ENCODE results near the gene WDR3. TPM values are rescaled to one million over a fixed set of nuclear protein-coding genes. Genes with fewer than 3 reads are reported as not detected.

The WDR3 gene
- total and polyA plus RNA-seq, 8 donors, result 16.0 to 31.8 (median 28.4) TPM

DNA sequence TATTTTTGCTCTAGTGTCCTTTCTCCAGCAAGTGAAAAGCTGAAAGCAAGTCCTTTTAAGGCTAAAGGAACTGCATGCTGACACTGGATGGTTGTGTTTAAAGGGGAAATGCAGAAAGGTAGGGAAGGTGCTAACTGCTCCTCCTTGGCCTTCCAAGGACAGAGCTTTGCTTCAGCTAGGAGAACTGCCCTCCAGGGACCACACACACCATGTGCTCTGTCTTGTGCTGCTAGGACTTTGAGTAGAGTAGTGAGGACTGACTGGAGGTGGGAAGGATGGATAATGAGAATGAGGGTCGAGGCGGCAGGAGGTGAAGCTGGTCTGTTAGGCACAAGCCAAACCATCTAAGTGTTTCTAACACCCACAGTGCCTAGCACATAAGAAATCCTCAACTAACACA, 77.9 kb downstream of the WDR3 start:
- Histone ChIP-seq H3K36me3 (no peaks in the 10 kb centered on the region), H3K4me1 (no peaks in the 10 kb centered on the region), H3K4me3 (no peak overlapping the region), H3K27ac (no peak overlapping the region), H3K27me3 (no peaks in the 10 kb centered on the region), H3K9me3 (peaks cover 0 to 2% of the 10 kb centered on the region in 2 donors)
- DNase-seq (no peak), ATAC-seq (no peak)
- intact Hi-C loops (cut with DNase I), result no loop called here
- TF ChIP-seq, protein P1, sequence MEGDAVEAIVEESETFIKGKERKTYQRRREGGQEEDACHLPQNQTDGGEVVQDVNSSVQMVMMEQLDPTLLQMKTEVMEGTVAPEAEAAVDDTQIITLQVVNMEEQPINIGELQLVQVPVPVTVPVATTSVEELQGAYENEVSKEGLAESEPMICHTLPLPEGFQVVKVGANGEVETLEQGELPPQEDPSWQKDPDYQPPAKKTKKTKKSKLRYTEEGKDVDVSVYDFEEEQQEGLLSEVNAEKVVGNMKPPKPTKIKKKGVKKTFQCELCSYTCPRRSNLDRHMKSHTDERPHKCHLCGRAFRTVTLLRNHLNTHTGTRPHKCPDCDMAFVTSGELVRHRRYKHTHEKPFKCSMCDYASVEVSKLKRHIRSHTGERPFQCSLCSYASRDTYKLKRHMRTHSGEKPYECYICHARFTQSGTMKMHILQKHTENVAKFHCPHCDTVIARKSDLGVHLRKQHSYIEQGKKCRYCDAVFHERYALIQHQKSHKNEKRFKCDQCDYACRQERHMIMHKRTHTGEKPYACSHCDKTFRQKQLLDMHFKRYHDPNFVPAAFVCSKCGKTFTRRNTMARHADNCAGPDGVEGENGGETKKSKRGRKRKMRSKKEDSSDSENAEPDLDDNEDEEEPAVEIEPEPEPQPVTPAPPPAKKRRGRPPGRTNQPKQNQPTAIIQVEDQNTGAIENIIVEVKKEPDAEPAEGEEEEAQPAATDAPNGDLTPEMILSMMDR (IDR thresholded peaks at IDR 0.05), result no peak

DNA sequence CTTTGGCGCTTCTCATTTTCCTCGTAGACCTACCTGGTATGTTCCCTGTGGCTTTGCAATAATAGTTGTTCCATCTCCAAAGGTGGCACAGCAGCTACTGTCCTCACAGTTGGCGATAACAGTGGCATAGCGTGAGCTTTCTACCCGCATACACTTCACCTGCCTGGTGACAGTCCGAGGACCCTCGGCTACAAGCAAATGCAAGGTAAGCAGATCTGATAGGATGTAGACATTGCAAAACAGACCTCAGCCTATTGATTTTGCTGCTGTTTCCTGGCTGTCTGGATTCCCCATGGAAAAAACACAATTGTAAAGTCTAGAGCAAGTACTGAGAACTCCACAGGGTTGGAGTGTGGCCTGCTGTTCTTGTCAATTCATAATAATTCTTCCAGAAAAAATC, 78.5 kb downstream of the WDR3 start:
- H3K27ac ChIP-seq, result no peak overlapping the region
- TF ChIP-seq, protein P1 (IDR thresholded peaks at IDR 0.05), result no peak
- no peak overlapping the region for H3K4me3 ChIP-seq
- DNase-seq (peak in 1 of 4 donors; percentile 28), ATAC-seq (no peak)
- H3K4me1 ChIP-seq, result no peaks in the 10 kb centered on the region
- intact Hi-C loops (cut with DNase I), result no loop called here
- H3K9me3 ChIP-seq, result no peaks in the 10 kb centered on the region
- no peaks in the 10 kb centered on the region for H3K36me3 ChIP-seq
- no peaks in the 10 kb centered on the region for H3K27me3 ChIP-seq

DNA sequence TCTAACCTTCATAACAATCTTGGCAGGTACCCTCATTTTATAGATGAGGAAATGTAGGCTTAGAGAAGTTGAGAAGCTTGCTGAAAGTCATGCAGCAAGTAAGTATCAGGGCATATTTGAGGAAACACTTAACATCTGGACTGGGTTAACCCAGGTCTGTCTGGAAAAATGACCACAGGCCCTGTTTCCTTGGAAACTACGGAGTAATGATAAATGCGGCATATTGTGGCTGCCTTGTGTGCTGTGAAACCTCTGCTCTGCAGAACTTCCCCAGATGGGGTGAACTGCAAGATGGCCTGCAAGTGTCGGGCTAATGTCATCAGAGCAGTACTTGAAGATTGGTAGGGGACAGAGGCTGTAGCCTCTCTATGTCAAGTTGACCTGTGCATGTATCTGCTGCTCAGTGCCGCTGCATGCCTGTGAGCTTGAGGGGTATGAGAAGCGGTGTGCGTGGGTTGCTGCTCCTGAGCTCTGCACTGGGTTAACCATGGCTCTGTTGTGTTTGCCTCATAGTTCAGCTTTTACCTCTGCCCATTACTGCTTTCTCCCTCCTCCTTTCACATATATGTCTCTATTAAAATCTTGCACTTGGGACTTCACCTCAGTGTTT, 83.1 kb downstream of the WDR3 start:
- H3K4me3 ChIP-seq, result no peak overlapping the region
- TF ChIP-seq, protein P1 (IDR thresholded peaks at IDR 0.05), result no peak

DNA sequence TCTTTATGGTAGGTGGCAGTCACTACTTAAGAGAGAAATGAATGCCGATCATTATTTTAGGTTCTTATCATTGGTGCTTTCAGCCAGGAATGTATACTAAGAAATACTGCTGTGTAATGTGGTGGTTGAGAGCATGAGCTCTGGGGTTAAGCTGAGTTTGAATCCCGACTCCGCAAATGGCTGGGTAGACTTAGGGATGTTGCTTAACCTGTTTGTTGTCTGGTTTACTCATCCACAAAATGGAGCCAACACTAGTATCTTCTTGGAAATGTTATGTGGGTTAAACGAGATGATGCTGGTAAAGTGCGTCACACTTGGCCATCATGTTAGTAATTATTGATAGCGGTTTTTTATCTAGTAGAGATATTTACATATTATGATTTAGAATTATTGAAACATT, 83.8 kb downstream of the WDR3 start:
- no peak for DNase-seq
- intact Hi-C loops (cut with DNase I), result no loop called here
- Histone ChIP-seq H3K4me1 (no peaks in the 10 kb centered on the region), H3K27ac (no peak overlapping the region), H3K36me3 (no peaks in the 10 kb centered on the region), H3K9me3 (no peaks in the 10 kb centered on the region), H3K4me3 (no peak overlapping the region), H3K27me3 (no peaks in the 10 kb centered on the region)
- TF ChIP-seq, protein P1 (IDR thresholded peaks at IDR 0.05), result no peak
- ATAC-seq, result no peak

More for the DNA sequence above, 83.1 kb downstream of the WDR3 start:
- no peaks in the 10 kb centered on the region for H3K36me3 ChIP-seq
- H3K9me3 ChIP-seq, result no peaks in the 10 kb centered on the region
- intact Hi-C loops (cut with DNase I), result no loop called here
- DNase-seq (peak in 1 of 4 donors; percentile 35), ATAC-seq (no peak)
- H3K4me1 ChIP-seq, result no peaks in the 10 kb centered on the region
- H3K27me3 ChIP-seq, result no peaks in the 10 kb centered on the region
- no peak overlapping the region for H3K27ac ChIP-seq

DNA sequence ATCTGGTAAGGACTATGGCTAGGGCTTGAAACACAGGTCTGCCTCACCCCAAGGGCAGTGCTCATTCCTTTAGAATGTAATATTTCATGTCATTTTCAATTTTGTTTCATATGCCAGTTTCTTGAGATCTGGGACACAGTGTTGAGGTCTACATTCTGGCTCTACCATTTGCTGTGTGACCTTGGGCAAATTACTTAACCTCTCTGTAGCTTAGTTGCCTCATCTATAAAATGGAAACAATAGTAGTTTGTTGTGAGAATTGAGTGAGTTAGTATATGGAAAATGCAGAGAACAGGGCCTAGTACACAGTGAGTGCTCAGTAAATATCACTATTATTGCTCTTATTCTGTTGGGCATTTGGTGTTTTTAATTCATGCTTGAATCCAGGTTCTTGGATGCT, 84.4 kb downstream of the WDR3 start:
- H3K27ac ChIP-seq, result no peak overlapping the region
- ATAC-seq (no peak), DNase-seq (no peak)
- H3K4me3 ChIP-seq, result no peak overlapping the region
- H3K9me3 ChIP-seq, result no peaks in the 10 kb centered on the region
- no peaks in the 10 kb centered on the region for H3K36me3 ChIP-seq
- H3K27me3 ChIP-seq, result no peaks in the 10 kb centered on the region
- TF ChIP-seq, protein P1 (IDR thresholded peaks at IDR 0.05), result no peak
- intact Hi-C loops (cut with DNase I), result no loop called here
- H3K4me1 ChIP-seq, result no peaks in the 10 kb centered on the region

Other genes starting within 250 kb of the WDR3 start
- 10 to 100 TPM; 32.1 to 33.3 TPM for gene GDAP2, start 118 bp upstream of the WDR3 start, total RNA-seq
- 10 to 100 TPM; 12.5 to 20.6 (median 15.3) TPM for gene GDAP2, start 118 bp upstream of the WDR3 start, polyA plus RNA-seq (ENCODE audit: insufficient read length in 6 of 6)